Osteocyte (in vitro differentiated cells): ENCODE data around the gene BATF3. TPM values are rescaled to one million over a fixed set of nuclear protein-coding genes. Genes with fewer than 3 reads are reported as not detected.

Experiments
- DNase-seq: peaks from one replicate; pipeline ENCODE4 v3.0.0; 2021; ENCODE audit warnings: mixed read lengths; ENCODE audit not compliant: unreplicated experiment; ENCODE audit errors: extremely low spot score
- H3K27ac Mint-ChIP-seq: one replicate; pipeline ENCODE4 v1.8.0; 2021; ENCODE audit warnings: mild to moderate bottlenecking, mixed read lengths; ENCODE audit not compliant: unreplicated experiment
- H3K27me3 Mint-ChIP-seq: one replicate; pipeline ENCODE4 v1.8.0; 2021; ENCODE audit warnings: mixed read lengths; ENCODE audit not compliant: unreplicated experiment
- H3K36me3 Mint-ChIP-seq: one replicate; pipeline ENCODE4 v1.8.0; 2021; ENCODE audit warnings: mixed read lengths; ENCODE audit not compliant: unreplicated experiment
- H3K4me1 Mint-ChIP-seq: one replicate; pipeline ENCODE4 v1.8.0; 2021; ENCODE audit warnings: mixed read lengths; ENCODE audit not compliant: unreplicated experiment
- H3K4me3 Mint-ChIP-seq: one replicate; pipeline ENCODE4 v1.8.0; 2021; ENCODE audit warnings: mild to moderate bottlenecking, moderate library complexity, mixed read lengths; ENCODE audit not compliant: unreplicated experiment
- H3K9me3 Mint-ChIP-seq: one replicate; pipeline ENCODE4 v1.8.0; 2021; ENCODE audit warnings: mixed read lengths; ENCODE audit not compliant: unreplicated experiment
- total RNA-seq: library from RNA; stranded (reverse); gene quantifications from 2 replicates; pipeline ENCODE4 v1.2.1, GENCODE V29; 2021
- TF ChIP-seq, protein P1 (sequence below): fragments of 200-600 bp; sonication (generic); IDR thresholded peaks from 2 replicates; pipeline ENCODE4 v1.5.0; 2021; ENCODE audit warnings: antibody characterized with exemption, mild to moderate bottlenecking, moderate library complexity

The BATF3 gene
- total RNA-seq, 1 donor from 2014 or later = 0.56 TPM

- Mint-ChIP-seq H3K9me3 (no peaks in the 10 kb centered on the region), H3K36me3 (no peaks in the 10 kb centered on the region), H3K27ac (no peak overlapping the region), H3K27me3 (peaks cover 12% of the 10 kb centered on the region), H3K4me1 (peaks cover 17% of the 10 kb centered on the region), H3K4me3 (no peak overlapping the region)
- TF ChIP-seq, protein P1, sequence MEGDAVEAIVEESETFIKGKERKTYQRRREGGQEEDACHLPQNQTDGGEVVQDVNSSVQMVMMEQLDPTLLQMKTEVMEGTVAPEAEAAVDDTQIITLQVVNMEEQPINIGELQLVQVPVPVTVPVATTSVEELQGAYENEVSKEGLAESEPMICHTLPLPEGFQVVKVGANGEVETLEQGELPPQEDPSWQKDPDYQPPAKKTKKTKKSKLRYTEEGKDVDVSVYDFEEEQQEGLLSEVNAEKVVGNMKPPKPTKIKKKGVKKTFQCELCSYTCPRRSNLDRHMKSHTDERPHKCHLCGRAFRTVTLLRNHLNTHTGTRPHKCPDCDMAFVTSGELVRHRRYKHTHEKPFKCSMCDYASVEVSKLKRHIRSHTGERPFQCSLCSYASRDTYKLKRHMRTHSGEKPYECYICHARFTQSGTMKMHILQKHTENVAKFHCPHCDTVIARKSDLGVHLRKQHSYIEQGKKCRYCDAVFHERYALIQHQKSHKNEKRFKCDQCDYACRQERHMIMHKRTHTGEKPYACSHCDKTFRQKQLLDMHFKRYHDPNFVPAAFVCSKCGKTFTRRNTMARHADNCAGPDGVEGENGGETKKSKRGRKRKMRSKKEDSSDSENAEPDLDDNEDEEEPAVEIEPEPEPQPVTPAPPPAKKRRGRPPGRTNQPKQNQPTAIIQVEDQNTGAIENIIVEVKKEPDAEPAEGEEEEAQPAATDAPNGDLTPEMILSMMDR = no peak
- no peak for DNase-seq
These were observed 47.0 kb downstream of the BATF3 start for GRCh38 chr1:212652609-212653008.

GRCh38 chr1:212651977-212652376 is 47.7 kb downstream of the BATF3 start:
- H3K9me3 Mint-ChIP-seq = no peaks in the 10 kb centered on the region
- H3K4me3 Mint-ChIP-seq = no peak overlapping the region
- H3K27me3 Mint-ChIP-seq = peaks cover 10% of the 10 kb centered on the region
- H3K27ac Mint-ChIP-seq = no peak overlapping the region
- H3K4me1 Mint-ChIP-seq = peaks cover 17% of the 10 kb centered on the region
- DNase-seq = no peak
- TF ChIP-seq, protein P1 = no peak
- no peaks in the 10 kb centered on the region for H3K36me3 Mint-ChIP-seq

DNA sequence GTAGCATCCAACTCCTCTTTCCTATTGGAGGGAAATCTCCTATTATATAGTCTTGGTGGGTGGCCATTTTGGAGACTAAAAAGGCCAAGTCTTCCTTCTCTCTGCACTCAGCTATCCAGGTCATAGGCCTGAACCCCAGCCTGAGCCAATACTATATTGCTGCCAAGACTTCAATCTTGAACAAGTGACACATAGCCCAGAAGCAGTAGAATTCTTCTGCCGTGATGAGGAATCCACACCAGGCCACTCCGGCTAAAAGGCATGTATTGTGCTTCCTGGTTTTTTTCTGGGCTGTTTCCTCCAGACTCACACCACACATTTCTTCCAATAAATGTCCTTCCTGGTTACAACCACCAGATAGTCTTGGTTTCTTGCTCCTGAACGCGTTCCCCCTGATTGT is 48.1 kb downstream of the BATF3 start:
- Mint-ChIP-seq H3K27ac (no peak overlapping the region), H3K36me3 (no peaks in the 10 kb centered on the region), H3K4me1 (peaks cover 17% of the 10 kb centered on the region), H3K4me3 (no peak overlapping the region), H3K9me3 (no peaks in the 10 kb centered on the region), H3K27me3 (peaks cover 12% of the 10 kb centered on the region)
- DNase-seq = no peak
- TF ChIP-seq, protein P1 = no peak

DNA sequence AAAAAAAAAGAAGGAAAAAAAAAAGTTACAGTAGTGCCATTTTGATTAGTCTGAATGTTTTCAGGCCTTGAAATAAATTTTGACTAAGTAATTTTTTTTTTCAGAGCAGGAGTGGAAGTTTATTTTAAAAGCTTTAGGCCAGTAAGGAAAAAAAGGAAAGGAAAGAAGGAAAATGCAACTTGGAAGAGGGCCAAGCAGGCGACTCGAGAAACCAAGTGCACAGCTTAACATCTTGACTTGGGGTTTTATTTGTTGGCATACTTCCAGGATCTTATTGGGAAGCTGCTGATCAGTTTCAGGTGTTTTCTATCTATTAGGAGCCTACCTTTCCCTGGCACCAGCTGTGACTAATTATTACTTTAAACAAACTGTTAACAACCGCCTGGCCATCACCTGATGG is 49.4 kb downstream of the BATF3 start:
- no peaks in the 10 kb centered on the region for H3K36me3 Mint-ChIP-seq
- H3K27me3 Mint-ChIP-seq = peaks cover 15% of the 10 kb centered on the region
- DNase-seq = no peak
- TF ChIP-seq, protein P1 = no peak
- peaks cover 17% of the 10 kb centered on the region for H3K4me1 Mint-ChIP-seq
- H3K27ac Mint-ChIP-seq = no peak overlapping the region
- H3K4me3 Mint-ChIP-seq = no peak overlapping the region
- H3K9me3 Mint-ChIP-seq = no peaks in the 10 kb centered on the region

DNA sequence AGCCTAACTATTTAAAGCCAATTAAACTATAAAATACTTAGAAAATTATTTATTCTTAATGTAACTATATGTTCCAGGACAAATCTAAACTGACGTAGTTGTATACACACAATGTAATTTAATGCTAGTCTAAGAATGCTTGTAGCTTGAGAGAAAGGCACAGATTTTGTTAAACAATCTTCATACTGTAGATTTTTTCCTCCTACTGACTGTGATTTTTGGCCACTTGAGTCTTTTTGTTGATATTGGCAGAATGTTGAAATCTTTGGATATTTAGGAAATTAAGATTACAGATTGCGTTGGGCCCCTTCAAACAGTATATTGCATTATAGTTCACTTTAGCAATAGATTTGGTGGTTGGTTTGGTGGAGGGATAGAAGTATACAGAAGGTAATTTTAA is 50.6 kb downstream of the BATF3 start:
- H3K36me3 Mint-ChIP-seq = no peaks in the 10 kb centered on the region
- DNase-seq = no peak
- peak overlapping the region; percentile 3 for H3K27ac Mint-ChIP-seq
- H3K4me3 Mint-ChIP-seq = no peak overlapping the region
- H3K4me1 Mint-ChIP-seq = peaks cover 17% of the 10 kb centered on the region
- no peaks in the 10 kb centered on the region for H3K9me3 Mint-ChIP-seq
- H3K27me3 Mint-ChIP-seq = peaks cover 13% of the 10 kb centered on the region
- TF ChIP-seq, protein P1 = no peak
